Endothelial cell of umbilical vein (primary cell): Measurements from ENCODE around the gene IZUMO2. TPM values are rescaled to one million over a fixed set of nuclear protein-coding genes. Genes with fewer than 3 reads are reported as not detected.

Experiments
- BruUV-seq: library from RNA; stranded (reverse); fragments of 400-500 nt; replicated peaks from 2 replicates; lab custom pipeline; 2021; lab: Mats Ljungman, UMichigan
- CTCF ChIA-PET: fragments of 300-600, 350-600 bp; sonication (Branson Sonifier 250); formaldehyde crosslinking; loops from one replicate; lab custom pipeline; 2021; ENCODE audit warnings: antibody characterized with exemption, inconsistent platforms; lab: Charles Lee
- POLR2A ChIA-PET: fragments of 300-600, 350-600 bp; sonication (Branson Sonifier 250); formaldehyde crosslinking; loops from one replicate; lab custom pipeline; 2021; ENCODE audit warnings: antibody characterized with exemption, inconsistent platforms; lab: Charles Lee
- DNase-seq: peaks from one replicate; pipeline ENCODE4 v3.0.0-alpha.2; 2011; ENCODE audit warnings: low read depth, low spot score
- FAIRE-seq: peaks from 2 replicates; lab custom pipeline; 2011; peaks lifted over from hg19 to GRCh38; lab: Jason Lieb, UNC
- H2AFZ ChIP-seq: 2 replicates; pipeline ENCODE4 v1.6.0; 2012; ENCODE audit warnings: low read depth, low read length, control low read depth, inconsistent platforms
- H3K27ac ChIP-seq: 2 replicates; pipeline ENCODE4 v1.5.1; 2011; ENCODE audit warnings: low read depth, mild to moderate bottlenecking, control low read depth, low read length, moderate library complexity; ENCODE audit not compliant: insufficient read depth
- H3K27me3 ChIP-seq, 2 experiments: 2 replicates each; pipeline versions ENCODE4 v1.6.0 to v1.6.1; 2011; ENCODE audit warnings: low read length in 2 of 2, mixed read lengths in 1 of 2; ENCODE audit not compliant: control insufficient read depth in 2 of 2, insufficient read depth in 2 of 2
- H3K36me3 ChIP-seq, 2 experiments: 2 replicates in 1 of 2; 3 replicates in 1 of 2; pipeline ENCODE4 v1.5.1; 2011; ENCODE audit warnings: low read length in 2 of 2, mild to moderate bottlenecking in 1 of 2, moderate library complexity in 1 of 2; ENCODE audit not compliant: control insufficient read depth in 2 of 2, insufficient read depth in 2 of 2; ENCODE audit errors: extremely low read depth in 1 of 2
- H3K4me1 ChIP-seq: 3 replicates; pipeline ENCODE4 v1.5.1; 2011; ENCODE audit warnings: mild to moderate bottlenecking, low read length; ENCODE audit not compliant: control insufficient read depth, insufficient read depth; ENCODE audit errors: extremely low read depth
- H3K4me2 ChIP-seq: 2 replicates; pipeline ENCODE4 v1.6.1; 2011; ENCODE audit warnings: low read length, control low read depth, mixed read lengths; ENCODE audit not compliant: insufficient read depth
- H3K4me3 ChIP-seq, 3 experiments: fragments of 200-600 bp in 1 of 3; sonication (generic), shearing (Covaris generic) in 1 of 3; replicated peaks in 1 of 3; 2 replicates each; pipeline ENCODE4 v1.5.1; 2011 to 2016; ENCODE audit warnings: control low read depth in 3 of 3, low read length in 3 of 3, mild to moderate bottlenecking in 2 of 3, inconsistent platforms in 1 of 3, low read depth in 1 of 3, moderate library complexity in 1 of 3; ENCODE audit not compliant: insufficient read depth in 1 of 3
- H3K79me2 ChIP-seq: 2 replicates; pipeline ENCODE4 v1.6.0; 2012; ENCODE audit warnings: low read length, inconsistent platforms; ENCODE audit not compliant: control insufficient read depth, insufficient read depth
- H3K9ac ChIP-seq: replicated peaks from 2 replicates; pipeline ENCODE3; 2011; ENCODE audit warnings: low read length, control low read depth; ENCODE audit not compliant: insufficient read depth; ENCODE audit errors: extremely low read depth
- H3K9me1 ChIP-seq: replicated peaks from 3 replicates; pipeline ENCODE4 v1.6.0; 2011; ENCODE audit warnings: mild to moderate bottlenecking, low read length; ENCODE audit not compliant: control insufficient read depth, insufficient read depth; ENCODE audit errors: extremely low read depth
- H3K9me3 ChIP-seq: replicated peaks from 2 replicates; pipeline ENCODE4 v1.5.1; 2012; ENCODE audit warnings: low read length, inconsistent platforms; ENCODE audit not compliant: control insufficient read depth, insufficient read depth
- H4K20me1 ChIP-seq: replicated peaks from 2 replicates; pipeline ENCODE3; 2011; ENCODE audit warnings: mild to moderate bottlenecking, low read length; ENCODE audit not compliant: control insufficient read depth, insufficient read depth; ENCODE audit errors: extremely low read depth
- EZH2 ChIP-seq: IDR thresholded peaks from 2 replicates; pipeline ENCODE4 v1.6.1; 2012; ENCODE audit warnings: borderline replicate concordance, low read depth, mild to moderate bottlenecking, moderate library complexity, low read length, inconsistent platforms; ENCODE audit not compliant: severe bottlenecking
- FOS ChIP-seq: IDR thresholded peaks from 2 replicates; pipeline ENCODE4 v1.6.1; 2011; ENCODE audit warnings: mild to moderate bottlenecking, low read length, moderate library complexity, borderline replicate concordance; ENCODE audit not compliant: insufficient read depth
- GATA2 ChIP-seq: IDR thresholded peaks from 2 replicates; pipeline ENCODE4 v1.7.0; 2011; ENCODE audit warnings: low read depth, mild to moderate bottlenecking, moderate library complexity, mixed read lengths, low read length; ENCODE audit not compliant: insufficient read length, insufficient read depth
- JUN ChIP-seq: IDR thresholded peaks from 2 replicates; pipeline ENCODE4 v1.6.1; 2011; ENCODE audit warnings: borderline replicate concordance, low read depth; ENCODE audit not compliant: insufficient read length, insufficient read depth
- MYC ChIP-seq: IDR thresholded peaks from one replicate; pipeline ENCODE4 v1.6.1; 2011; ENCODE audit warnings: mild to moderate bottlenecking, low read depth, low read length
- POLR2A ChIP-seq: IDR thresholded peaks from 2 replicates; pipeline ENCODE4 v1.6.1; 2012; ENCODE audit warnings: low read depth, mild to moderate bottlenecking, control low read depth, low read length
- POLR2AphosphoS5 ChIP-seq: IDR thresholded peaks from 2 replicates; pipeline ENCODE4 v1.6.1; 2012; ENCODE audit warnings: low read depth, mild to moderate bottlenecking, control low read depth, low read length, moderate library complexity; ENCODE audit not compliant: insufficient read depth
- dilution Hi-C: fragments of 300-500 bp; cut with MboI; formaldehyde crosslinking; loops from one replicate; pipeline ENCODE4 v1.15.0; 2019; ENCODE audit warnings: low sequenced_read_pairs; ENCODE audit not compliant: extremely low pct_ligation_motif_present
- intact Hi-C: fragments of 100-400 bp; cut with micrococcal nuclease; formaldehyde crosslinking; loops from one replicate; pipeline ENCODE4 v1.10.0; 2022
- polyA plus RNA-seq, 4 experiments: library from polyadenylated mRNA; depleted of rRNA in 3 of 4; stranded (reverse) in 3 of 4; unstranded in 1 of 4; fragments of >200 nt; gene quantifications; 2 replicates each; pipeline versions ENCODE4 v1.2.1 to v1.2.3, GENCODE V29; 2011 to 2012; ENCODE audit warnings: missing spikeins in 1 of 4
- total RNA-seq: library from RNA; stranded (reverse); gene quantifications from 2 replicates; pipeline ENCODE4 v1.2.3, GENCODE V29; 2021
- TF ChIP-seq, protein P1 (sequence below): IDR thresholded peaks from 2 replicates; pipeline ENCODE4 v1.6.1; 2011; ENCODE audit not compliant: insufficient read depth, insufficient read length
- TF ChIP-seq, protein P2 (sequence below), 2 donors: IDR thresholded peaks; 1 replicate in 1 of 2; 2 replicates in 1 of 2; pipeline ENCODE4 v1.5.1; 2011; ENCODE audit warnings: low read length in 2 of 2, mild to moderate bottlenecking in 2 of 2, moderate library complexity in 2 of 2, control low read depth in 1 of 2, inconsistent platforms in 1 of 2, low read depth in 1 of 2; ENCODE audit not compliant: insufficient read depth in 1 of 2; ENCODE audit errors: extremely low read depth in 1 of 2

IZUMO2 gene
- total and polyA plus RNA-seq, 2 donors (not counting 3 experiments of a cell fraction or from before 2014, with no cell fraction given) = not detected

DNA sequence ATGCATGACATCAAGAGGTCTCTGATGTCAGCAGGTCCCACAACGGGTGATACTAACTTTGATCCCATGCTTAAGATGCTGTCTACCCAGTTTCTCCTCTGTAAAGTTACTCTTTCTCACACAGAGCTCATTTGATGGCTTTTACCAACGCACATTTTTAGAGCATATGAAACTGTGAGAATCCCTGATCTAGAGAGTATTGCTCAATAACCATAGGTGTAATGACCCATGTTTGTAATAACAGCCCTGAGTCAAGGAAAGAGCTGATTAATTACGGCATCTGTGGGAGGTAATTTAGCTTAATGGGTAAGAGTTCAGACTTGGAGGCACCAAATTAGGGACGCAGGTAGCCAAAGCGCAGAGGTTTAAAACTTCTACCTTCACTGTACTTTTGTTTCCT, 18.0 kb upstream of the IZUMO2 start:
- ChIA-PET CTCF (no interaction called here), POLR2A (no interaction called here)

DNA sequence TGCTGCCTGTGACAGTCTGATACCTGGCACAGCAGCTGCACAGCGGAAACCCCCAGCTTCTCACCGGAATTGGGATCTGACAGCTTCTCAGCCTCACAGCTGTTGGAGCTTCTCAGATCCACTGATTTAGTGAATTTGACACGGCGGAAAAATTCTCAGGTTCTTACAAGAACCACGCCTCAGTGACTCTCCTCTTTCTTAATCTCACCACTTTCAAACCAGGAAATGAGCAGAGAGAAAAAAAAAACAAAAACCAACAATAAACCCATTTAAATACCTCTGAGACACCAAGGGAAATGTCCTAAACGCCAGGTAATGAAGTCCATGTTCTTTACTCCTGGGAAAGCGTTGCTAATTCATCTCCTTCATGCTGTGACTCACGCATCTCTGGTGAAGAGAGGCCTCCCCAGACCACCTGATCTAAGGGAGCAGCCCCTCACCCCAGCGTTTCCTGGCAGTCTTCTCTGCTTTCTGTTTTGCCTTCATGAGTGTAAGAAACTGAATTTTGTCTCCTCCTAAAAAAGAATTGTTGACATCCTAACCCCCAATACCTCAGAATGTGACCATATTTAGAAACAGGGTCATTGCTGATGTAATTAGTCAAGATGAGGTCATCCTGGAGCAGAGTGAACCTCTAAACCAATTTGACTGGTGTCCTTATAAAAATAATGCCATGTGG, 15.9 kb upstream of the IZUMO2 start:
- ChIA-PET POLR2A (no interaction called here), CTCF (no interaction called here)
- Histone ChIP-seq H2AFZ (no peak overlapping the region), H3K27me3 (no peaks in the 10 kb centered on the region), H3K36me3 (no peaks in the 10 kb centered on the region), H3K27ac (no peak overlapping the region), H3K4me2 (no peak overlapping the region), H3K79me2 (no peaks in the 10 kb centered on the region), H3K9me1 (no peaks in the 10 kb centered on the region), H3K9me3 (no peaks in the 10 kb centered on the region), H3K4me1 (no peaks in the 10 kb centered on the region), H3K4me3 (no peak overlapping the region), H4K20me1 (no peaks in the 10 kb centered on the region), H3K9ac (no peak overlapping the region)
- DNase-seq (no peak), FAIRE-seq (no peak)
- dilution Hi-C loops = no loop called here
- no TSS peak for BruUV-seq
- intact Hi-C loops = no loop called here
- no peak for TF ChIP-seq POLR2A
- no peak for TF ChIP-seq JUN
- no peak for TF ChIP-seq FOS
- TF ChIP-seq EZH2 = no peak
- no peak for TF ChIP-seq MYC
- no peak for TF ChIP-seq GATA2
- TF ChIP-seq, protein P1, sequence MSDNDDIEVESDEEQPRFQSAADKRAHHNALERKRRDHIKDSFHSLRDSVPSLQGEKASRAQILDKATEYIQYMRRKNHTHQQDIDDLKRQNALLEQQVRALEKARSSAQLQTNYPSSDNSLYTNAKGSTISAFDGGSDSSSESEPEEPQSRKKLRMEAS = no peak
- no peak for TF ChIP-seq POLR2AphosphoS5
- TF ChIP-seq, protein P2, sequence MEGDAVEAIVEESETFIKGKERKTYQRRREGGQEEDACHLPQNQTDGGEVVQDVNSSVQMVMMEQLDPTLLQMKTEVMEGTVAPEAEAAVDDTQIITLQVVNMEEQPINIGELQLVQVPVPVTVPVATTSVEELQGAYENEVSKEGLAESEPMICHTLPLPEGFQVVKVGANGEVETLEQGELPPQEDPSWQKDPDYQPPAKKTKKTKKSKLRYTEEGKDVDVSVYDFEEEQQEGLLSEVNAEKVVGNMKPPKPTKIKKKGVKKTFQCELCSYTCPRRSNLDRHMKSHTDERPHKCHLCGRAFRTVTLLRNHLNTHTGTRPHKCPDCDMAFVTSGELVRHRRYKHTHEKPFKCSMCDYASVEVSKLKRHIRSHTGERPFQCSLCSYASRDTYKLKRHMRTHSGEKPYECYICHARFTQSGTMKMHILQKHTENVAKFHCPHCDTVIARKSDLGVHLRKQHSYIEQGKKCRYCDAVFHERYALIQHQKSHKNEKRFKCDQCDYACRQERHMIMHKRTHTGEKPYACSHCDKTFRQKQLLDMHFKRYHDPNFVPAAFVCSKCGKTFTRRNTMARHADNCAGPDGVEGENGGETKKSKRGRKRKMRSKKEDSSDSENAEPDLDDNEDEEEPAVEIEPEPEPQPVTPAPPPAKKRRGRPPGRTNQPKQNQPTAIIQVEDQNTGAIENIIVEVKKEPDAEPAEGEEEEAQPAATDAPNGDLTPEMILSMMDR (IDR thresholded peaks at IDR 0.05; ENCODE audit: extremely low read depth in 1 of 2, insufficient read depth in 1 of 2, low read depth in 1 of 2, low read length in 2 of 2) = no peak

More for the DNA sequence above, 18.0 kb upstream of the IZUMO2 start:
- dilution Hi-C loops = no loop called here
- no peak overlapping the region for H2AFZ ChIP-seq
- no TSS peak for BruUV-seq
- H3K27me3 ChIP-seq = no peaks in the 10 kb centered on the region
- no peaks in the 10 kb centered on the region for H3K9me1 ChIP-seq
- no peak overlapping the region for H3K9ac ChIP-seq
- H3K79me2 ChIP-seq = no peaks in the 10 kb centered on the region
- H3K36me3 ChIP-seq = no peaks in the 10 kb centered on the region
- no peak for TF ChIP-seq FOS
- TF ChIP-seq POLR2AphosphoS5 = no peak
- H3K4me1 ChIP-seq = no peaks in the 10 kb centered on the region
- no peak overlapping the region for H3K4me2 ChIP-seq
- FAIRE-seq (no peak), DNase-seq (no peak)
- H4K20me1 ChIP-seq = no peaks in the 10 kb centered on the region
- H3K4me3 ChIP-seq = no peak overlapping the region
- H3K9me3 ChIP-seq = no peaks in the 10 kb centered on the region
- intact Hi-C loops = no loop called here
- no peak overlapping the region for H3K27ac ChIP-seq
